Stimulated activated naive CD8-positive, alpha-beta T cell treated with anti-CD3 and anti-CD28 coated beads, Interleukin-15, Interleukin-2, amounts not matched to agents 100 ng/mL and 50 ng/mL, for 24 hours (primary cell): ENCODE measurements around the gene USP48.
"Not testable (repeated sequence)": the region's sequence is repeated elsewhere in the genome, so short reads cannot be mapped to it uniquely, and the experiment has no call there.

ENCODE experiments used
- H3K27ac Mint-ChIP-seq: one replicate; pipeline ENCODE4 v1.8.0; 2021; ENCODE audit warnings: mild to moderate bottlenecking, mixed read lengths
- H3K27me3 Mint-ChIP-seq: one replicate; pipeline ENCODE4 v1.8.0; 2021; ENCODE audit warnings: mixed read lengths
- H3K36me3 Mint-ChIP-seq: one replicate; pipeline ENCODE4 v1.8.0; 2021; ENCODE audit warnings: low read depth, mixed read lengths
- H3K4me1 Mint-ChIP-seq: one replicate; pipeline ENCODE4 v1.8.0; 2021; ENCODE audit warnings: low read depth, mixed read lengths
- H3K4me3 Mint-ChIP-seq: one replicate; pipeline ENCODE4 v1.8.0; 2021; ENCODE audit warnings: mild to moderate bottlenecking, mixed read lengths
- H3K9me3 Mint-ChIP-seq: one replicate; pipeline ENCODE4 v1.8.0; 2021; ENCODE audit warnings: mixed read lengths

Gene USP48

GRCh38 chr1:21634806-21635535, 148.0 kb downstream of the USP48 start:
- Mint-ChIP-seq H3K4me1 (peaks cover 14% of the 10 kb centered on the region), H3K4me3 (no peak overlapping the region), H3K9me3 (no peaks in the 10 kb centered on the region), H3K36me3 (no peaks in the 10 kb centered on the region), H3K27ac (no peak overlapping the region), H3K27me3 (peaks cover 12% of the 10 kb centered on the region)

DNA sequence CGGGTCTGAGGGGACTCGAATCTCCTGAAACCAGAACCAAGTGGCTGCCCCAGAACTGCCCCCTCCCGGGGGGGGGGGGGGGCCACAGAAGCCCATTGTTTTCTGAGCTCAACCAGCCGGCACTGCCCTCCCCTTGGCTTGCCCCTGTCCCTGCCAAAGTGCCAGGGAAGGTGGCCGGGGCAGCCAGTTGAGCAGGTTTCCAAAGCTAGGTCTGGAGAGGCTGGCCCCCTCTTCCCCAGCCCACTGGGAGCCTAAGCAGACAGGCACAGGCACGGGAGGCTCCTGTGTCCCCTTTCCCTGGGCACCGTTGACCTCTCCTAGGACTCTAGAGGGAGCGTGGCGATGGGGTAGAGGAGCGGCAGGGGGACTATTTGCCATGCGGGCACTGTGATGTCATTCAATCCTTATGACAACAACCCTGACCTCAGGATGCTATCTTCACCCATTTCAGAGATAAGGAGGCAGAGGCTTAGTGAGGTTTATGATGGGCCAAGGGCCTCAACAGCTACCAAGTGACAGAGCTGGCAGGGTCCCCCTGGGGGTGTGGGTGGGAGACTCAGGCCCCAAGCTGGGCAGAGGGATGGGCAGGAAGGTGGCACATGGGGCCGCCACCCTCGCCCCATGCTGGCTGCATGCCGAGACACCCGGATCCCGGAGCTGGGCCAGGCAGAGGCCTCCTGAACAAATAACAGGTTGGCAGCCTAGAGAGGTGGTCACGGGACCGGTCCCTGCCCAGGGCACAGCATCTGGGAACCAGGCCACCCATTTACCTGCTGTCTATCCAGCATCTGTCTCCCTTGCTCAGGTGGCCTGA, 148.8 kb downstream of the USP48 start:
- no peaks in the 10 kb centered on the region for H3K36me3 Mint-ChIP-seq
- H3K4me3 Mint-ChIP-seq: no peak overlapping the region
- peaks cover 12% of the 10 kb centered on the region for H3K27me3 Mint-ChIP-seq
- H3K4me1 Mint-ChIP-seq: peaks cover 14% of the 10 kb centered on the region
- H3K9me3 Mint-ChIP-seq: no peaks in the 10 kb centered on the region
- H3K27ac Mint-ChIP-seq: no peak overlapping the region

DNA sequence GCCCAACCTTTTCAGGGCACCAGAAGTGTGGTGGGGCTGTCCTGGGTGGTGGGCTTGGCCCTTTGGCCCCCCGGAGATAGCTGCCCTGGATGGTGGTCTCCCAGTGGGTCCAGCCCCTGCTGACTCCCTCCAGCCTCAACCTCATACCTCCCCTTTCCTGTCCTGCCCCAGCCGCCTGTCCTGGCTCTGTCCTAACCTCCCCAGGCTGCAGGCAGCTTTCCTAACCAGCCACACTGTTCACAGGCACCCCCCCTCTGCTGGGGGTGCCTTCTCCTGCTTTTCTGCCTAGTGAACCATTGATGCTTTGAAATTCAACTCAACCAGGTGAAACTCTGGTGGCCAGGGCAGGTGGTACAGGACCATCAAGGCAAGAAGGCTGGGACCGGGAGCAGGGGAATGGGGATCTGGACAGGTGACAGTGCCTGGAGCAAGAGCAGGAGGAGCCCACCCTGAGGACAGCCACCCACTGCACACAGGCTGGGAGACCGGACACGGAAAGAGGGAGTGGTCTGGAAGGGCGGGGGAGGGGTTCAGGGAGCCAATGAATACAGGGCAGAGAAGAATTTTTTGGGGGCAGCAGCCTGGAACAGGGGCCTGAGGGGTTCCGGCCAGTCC, 149.7 kb downstream of the USP48 start:
- Mint-ChIP-seq H3K27me3 (peaks cover 12% of the 10 kb centered on the region), H3K36me3 (no peaks in the 10 kb centered on the region), H3K27ac (no peak overlapping the region), H3K9me3 (no peaks in the 10 kb centered on the region), H3K4me3 (no peak overlapping the region), H3K4me1 (peaks cover 5% of the 10 kb centered on the region)

- Mint-ChIP-seq H3K36me3 (no peaks in the 10 kb centered on the region), H3K9me3 (no peaks in the 10 kb centered on the region), H3K27ac (no peak overlapping the region), H3K4me1 (no peaks in the 10 kb centered on the region), H3K4me3 (no peak overlapping the region), H3K27me3 (peaks cover 12% of the 10 kb centered on the region)
These were observed 150.7 kb downstream of the USP48 start for GRCh38 chr1:21631944-21632887.

DNA sequence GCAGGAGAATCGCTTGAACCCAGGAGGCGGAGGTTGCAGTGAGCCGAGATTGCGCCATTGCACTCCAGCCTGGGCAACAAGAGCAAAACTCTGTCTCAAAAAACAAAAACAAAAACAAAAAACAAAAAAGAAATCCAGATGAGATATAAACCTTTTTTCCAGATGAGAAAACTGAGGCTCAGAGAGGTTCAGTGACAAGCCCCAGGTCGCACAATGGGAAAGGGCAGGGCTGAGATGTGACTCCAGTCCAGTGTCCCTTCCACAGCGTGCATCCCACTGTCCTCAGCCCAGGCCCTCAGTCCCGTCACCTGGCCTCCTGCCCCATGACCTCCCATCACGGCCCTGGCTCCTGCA, 151.4 kb downstream of the USP48 start:
- H3K4me3 Mint-ChIP-seq: not testable (repeated sequence)

DNA sequence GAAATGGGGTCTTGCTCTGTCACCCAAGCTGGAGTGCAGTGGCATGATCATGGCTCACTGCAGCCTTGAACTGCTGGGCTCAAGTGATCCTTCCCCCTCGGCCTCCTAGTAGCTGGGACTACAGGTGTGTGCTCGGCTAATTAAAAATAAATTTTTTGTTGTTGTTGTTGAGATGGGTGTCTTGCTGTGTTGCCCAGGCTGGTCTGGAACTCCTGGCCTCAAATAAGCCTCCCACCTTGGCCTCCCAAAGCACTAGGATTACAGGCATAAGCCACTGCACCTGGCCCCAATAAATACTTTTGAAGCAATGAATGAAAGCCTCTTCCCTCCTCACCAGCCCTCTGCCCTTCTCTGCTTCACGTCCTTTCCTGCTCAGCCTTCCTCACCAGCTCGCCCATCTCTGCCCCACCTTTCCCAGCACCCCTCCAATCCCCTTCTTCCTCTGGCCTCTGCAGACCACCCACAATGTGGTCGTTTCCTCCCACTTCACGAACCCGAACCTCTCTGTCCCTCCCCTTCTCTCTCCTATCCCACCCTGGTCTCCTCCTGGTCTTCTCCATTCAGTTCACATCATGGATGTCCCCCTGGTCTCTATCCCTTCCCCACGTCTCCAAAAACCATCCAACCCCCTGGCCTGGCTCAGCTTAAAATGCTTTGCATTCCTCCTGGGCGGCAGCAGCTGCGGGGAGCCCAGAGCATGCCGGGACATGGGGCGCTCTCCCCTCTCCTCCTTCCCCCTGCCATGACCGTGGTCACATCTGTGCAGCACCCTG, 152.2 kb downstream of the USP48 start:
- Mint-ChIP-seq H3K4me1 (no peaks in the 10 kb centered on the region), H3K4me3 (no peak overlapping the region), H3K27me3 (peaks cover 12% of the 10 kb centered on the region), H3K9me3 (no peaks in the 10 kb centered on the region), H3K27ac (no peak overlapping the region), H3K36me3 (no peaks in the 10 kb centered on the region)

More for the DNA sequence above, 151.4 kb downstream of the USP48 start:
- H3K9me3 Mint-ChIP-seq, H3K27ac Mint-ChIP-seq, H3K4me1 Mint-ChIP-seq, H3K36me3 Mint-ChIP-seq: not testable (repeated sequence)
- peaks cover 12% of the 10 kb centered on the region for H3K27me3 Mint-ChIP-seq

DNA sequence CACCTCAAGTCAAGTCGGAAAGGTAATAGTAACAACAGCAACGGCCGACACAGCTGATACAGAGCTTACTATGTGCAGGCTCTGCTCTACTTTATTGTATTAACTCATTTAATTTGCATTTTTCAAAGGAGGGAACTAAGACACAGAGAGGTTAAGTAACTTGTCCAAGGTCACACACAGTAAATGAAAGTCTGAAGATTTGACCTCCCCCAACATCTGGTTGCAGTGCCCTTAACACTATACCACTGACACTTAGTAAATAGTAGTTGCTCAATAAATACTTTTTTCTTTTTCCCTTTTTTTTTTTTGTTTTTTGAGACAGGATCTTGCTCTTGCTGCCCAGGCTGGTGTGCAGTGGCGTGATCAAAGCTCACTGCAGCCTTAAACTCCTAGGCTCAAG, 153.0 kb downstream of the USP48 start:
- Mint-ChIP-seq H3K9me3 (no peaks in the 10 kb centered on the region), H3K27ac (no peak overlapping the region), H3K36me3 (no peaks in the 10 kb centered on the region), H3K4me1 (no peaks in the 10 kb centered on the region), H3K27me3 (peaks cover 9% of the 10 kb centered on the region), H3K4me3 (no peak overlapping the region)

DNA sequence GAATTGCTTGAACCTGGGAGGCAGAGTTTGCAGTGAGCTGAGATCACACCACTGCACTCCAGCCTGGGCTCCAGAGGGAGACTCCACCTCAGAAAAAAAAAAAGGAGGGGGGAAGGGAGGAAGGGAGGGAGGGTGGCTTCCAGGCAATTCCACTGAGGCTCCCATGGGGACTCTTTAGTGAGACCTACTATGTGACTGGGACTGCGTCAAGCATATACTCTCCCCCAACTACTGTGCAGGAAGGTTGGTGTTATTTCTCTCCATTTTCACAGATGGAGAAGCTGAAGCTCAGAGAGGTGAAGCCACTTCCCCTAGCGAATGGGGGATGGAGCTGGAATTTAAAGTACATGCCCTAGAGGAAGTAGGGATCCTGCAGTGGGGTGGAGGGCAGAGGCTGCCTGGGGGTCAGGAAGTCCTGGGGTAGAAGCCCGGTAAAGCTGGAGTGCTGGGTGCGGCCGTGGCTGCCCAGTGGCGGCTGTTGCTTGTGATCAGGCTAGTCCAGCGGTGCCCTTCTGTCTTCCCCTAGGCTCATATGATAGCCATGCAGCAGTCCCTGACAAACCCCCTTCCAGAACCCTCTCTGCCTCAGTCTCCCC, 154.1 kb downstream of the USP48 start:
- Mint-ChIP-seq H3K9me3 (no peaks in the 10 kb centered on the region), H3K4me1 (no peaks in the 10 kb centered on the region), H3K27ac (no peak overlapping the region), H3K27me3 (peaks cover 12% of the 10 kb centered on the region), H3K4me3 (no peak overlapping the region), H3K36me3 (no peaks in the 10 kb centered on the region)
